SK-N-DZ (cell line): Measurements from ENCODE around the gene OSBP2.

Source experiments
- DNase-seq: peaks from one replicate; pipeline ENCODE4 v3.0.0-alpha.2; 2015; ENCODE audit warnings: low spot score

Gene OSBP2

GRCh38 chr22:30841273-30841672 lies 146.6 kb downstream of the OSBP2 start:
- no peak for DNase-seq

DNA sequence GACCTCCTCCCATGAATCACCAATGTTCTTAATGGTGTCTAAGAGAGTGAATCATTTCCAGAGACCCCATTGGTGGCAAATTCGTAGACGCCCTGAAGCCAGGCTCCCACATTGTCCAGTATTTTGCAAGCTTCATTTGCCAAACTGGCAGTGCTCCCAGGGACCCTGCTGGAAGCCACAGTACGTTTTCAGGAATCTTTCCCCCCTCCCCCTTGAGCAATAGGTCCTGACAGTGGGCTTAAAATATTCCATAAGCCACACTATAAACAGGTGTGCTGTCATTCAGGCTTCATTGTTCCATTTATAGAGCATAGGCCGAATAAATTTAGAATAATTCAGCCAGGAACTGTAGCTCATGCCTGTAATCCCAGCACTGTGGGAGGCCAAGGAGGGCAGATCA lies 148.6 kb downstream of the OSBP2 start:
- DNase-seq = no peak

GRCh38 chr22:30847583-30847982 lies 152.9 kb downstream of the OSBP2 start:
- DNase-seq = no peak

DNA sequence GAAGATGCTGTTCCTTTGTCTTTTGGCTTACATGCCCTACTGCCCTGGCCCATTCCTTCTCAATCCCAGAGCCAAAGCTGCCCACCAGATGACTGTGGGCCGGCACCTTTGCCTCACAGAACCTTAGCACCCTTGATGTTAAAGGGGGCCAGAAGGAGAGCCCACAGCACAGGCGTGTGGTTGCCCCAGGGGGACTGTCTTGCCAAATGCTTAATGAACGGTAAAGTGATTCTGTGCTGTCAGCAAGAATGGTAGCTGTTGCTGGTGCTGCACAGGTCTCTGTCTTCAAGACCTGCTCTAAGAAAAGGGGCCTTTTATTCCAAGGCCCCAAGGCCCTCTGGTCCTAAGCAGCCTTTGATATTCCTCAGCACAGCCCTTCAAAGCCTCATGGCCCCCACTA lies 160.6 kb downstream of the OSBP2 start:
- no peak for DNase-seq

- no peak for DNase-seq
Observed at GRCh38 chr22:30855677-30856518, 161.2 kb downstream of the OSBP2 start.

GRCh38 chr22:30856741-30857502 lies 162.2 kb downstream of the OSBP2 start:
- no peak for DNase-seq

DNA sequence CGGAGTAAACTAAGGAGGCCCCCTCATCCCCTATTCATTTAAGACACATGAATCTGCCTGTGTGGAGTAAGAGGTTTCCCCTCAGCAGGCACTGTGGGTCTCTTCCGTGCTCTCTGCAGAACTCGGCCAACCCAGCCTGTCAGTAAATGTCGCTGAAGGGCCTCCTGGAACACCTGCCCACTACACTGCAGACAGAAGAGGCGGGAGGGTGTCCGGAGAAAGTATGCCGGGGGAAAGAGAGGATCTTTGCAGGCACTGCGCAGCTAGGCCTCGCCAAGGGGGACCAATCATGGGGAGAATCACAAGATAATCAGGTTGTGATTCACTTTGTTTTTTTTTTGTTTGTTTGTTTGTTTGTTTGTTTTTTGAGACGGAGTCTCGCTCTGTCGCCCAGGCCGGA lies 163.1 kb downstream of the OSBP2 start:
- DNase-seq = no peak

DNA sequence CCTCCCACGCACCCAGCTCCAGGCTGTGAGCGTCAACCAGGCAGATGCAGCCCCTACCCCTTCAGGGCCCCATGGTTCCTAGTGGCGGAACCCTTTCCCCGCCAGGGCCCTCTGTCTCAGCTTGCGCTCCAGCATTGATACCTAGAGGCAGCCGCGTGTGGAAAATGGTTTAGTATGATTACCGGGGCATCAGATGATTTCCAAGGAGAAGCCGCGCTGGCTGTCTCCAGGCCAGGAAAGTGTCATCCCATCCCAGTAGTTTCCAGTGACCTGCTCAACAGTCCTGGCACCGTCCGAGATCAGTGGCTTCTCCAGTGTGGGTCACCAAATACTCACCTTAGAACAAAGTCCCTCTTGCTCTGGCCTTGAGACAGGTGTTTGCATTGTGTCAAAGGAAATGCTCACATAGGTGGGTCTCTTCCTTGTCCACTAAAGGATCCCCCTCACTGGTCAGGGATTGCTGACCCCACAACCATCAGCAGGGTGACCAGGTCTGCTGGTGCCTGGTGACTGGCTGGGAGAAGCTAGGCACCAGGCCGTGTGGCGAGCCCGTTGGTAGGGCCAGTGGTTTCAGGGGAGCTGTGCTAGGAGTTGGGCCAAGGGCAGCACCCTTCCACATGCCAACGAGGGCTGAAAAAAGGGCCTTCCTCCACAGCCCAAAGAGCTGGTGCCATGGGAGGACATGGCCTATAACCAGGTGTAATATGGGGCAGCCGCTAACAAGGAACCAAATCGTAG lies 164.5 kb downstream of the OSBP2 start:
- DNase-seq = no peak

DNA sequence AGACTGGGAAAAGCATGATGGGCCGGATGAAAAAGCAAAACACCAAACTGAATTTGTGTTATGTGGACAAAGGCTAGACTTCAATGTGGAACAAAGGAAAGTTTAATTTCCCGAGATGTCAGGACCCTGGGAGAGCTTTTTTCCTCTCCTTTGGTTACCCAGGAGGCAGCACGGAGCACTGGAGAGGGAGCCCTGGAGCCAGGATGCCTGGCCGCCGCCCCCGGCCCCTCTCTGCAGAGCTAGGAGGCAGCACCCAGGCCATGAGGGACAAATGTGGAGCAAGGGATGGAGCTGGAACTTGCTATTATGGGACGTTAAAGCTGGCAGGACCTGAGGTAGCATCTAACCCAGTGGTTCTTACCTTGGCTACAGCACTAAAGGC lies 165.0 kb downstream of the OSBP2 start:
- no peak for DNase-seq

DNA sequence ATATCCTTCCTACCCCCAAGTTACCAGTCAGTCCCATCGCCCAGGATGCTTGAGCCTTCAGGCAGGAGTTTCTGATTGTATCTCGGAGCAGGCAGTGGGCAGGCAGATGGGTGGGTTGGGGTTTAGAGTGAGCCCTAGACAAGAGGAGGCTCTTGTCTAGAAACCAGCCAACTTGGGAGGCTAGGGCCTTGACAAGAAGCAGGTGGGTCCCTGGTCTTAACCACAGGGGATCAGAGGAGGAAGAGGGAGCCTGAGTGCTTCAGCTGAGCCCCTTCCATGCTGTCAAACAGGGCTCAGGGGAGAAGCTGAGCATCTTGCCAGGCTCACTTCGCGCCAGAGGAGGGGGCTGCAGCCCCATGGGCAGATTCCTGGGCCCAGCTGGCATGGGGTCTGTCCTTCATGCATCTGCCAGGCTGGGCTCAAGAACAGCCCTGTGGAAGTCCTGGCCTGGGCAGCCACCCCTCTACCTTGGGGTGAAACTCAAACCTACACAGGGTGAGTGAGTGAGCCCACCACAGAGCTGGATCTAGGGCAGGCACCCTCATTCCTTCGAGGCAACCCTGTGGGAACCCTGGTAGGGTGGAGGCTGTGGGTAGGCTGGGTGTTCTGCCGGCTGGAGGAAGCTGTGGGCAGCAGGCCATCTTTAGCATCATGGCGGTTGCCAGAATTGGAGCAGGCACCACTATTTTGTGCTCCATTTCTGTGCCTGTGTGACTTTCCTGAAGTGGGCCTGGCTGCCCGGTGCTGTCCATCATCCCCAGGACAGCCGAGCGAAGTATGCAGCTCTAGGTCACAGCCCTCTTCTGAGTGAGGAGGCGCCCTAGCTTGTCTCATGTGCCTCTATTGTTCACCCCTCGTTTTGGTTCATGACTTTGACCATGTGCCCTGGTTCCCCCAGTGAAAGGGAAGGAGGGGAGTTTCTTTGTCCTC lies 165.8 kb downstream of the OSBP2 start:
- no peak for DNase-seq

GRCh38 chr22:30861131-30861530 lies 166.5 kb downstream of the OSBP2 start:
- no peak for DNase-seq

GRCh38 chr22:30861688-30862552 lies 167.2 kb downstream of the OSBP2 start:
- no peak for DNase-seq

GRCh38 chr22:30863081-30863833 lies 168.6 kb downstream of the OSBP2 start:
- DNase-seq = peak; percentile 50

- DNase-seq = no peak
Observed at GRCh38 chr22:30864441-30865420, 170.1 kb downstream of the OSBP2 start.

- no peak for DNase-seq
Observed at GRCh38 chr22:30865656-30866055, 171.0 kb downstream of the OSBP2 start.

DNA sequence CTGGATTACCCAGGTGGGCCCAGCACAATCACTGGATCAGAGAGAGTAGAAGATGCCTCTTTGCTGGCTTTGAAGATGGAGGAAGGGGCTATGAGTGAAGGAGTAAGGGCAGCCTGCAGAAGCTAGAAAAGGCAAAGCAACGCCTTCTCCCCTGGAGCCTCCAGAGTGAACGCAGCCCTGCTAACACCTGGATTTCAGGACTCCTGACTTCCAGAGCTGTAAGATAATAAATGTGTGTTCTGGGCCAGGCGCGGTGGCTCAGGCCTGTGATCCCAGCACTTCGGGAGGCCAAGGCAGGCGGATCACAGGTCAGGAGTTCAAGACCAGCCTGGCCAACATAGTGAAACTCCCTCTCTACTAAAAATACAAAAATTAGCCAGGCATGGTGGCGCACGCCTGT lies 171.5 kb downstream of the OSBP2 start:
- no peak for DNase-seq

GRCh38 chr22:30866811-30867271 lies 172.2 kb downstream of the OSBP2 start:
- DNase-seq = no peak
